ENCODE measurements around the gene ELAVL3.

The ELAVL3 gene

GRCh38 chr19:11499220-11499726 is 18.4 kb upstream of the ELAVL3 start:
- CTCF ChIA-PET = no interaction called here
- H3K27ac Mint-ChIP-seq = no peak overlapping the region
- H3K27me3 Mint-ChIP-seq = no peaks in the 10 kb centered on the region
- H3K4me1 Mint-ChIP-seq = peaks cover 4% of the 10 kb centered on the region
- no peaks in the 10 kb centered on the region for H3K9me3 Mint-ChIP-seq
- H3K4me3 Mint-ChIP-seq = no peak overlapping the region
- DNase-seq = no peak
- peaks cover 24% of the 10 kb centered on the region for H3K36me3 Mint-ChIP-seq

- H3K27me3 Mint-ChIP-seq = no peaks in the 10 kb centered on the region
- CTCF ChIA-PET = interaction anchor here (0.6 to 2.5 kb wide), 4 partner anchors 14 to 91 kb away, joined by 3 to 10 read pairs (median 3); no protein-coding TSS in a partner anchor
Measured at GRCh38 chr19:11496391-11497163, 15.7 kb upstream of the ELAVL3 start.

GRCh38 chr19:11495885-11496284 is 15.0 kb upstream of the ELAVL3 start:
- Mint-ChIP-seq H3K9me3 (no peaks in the 10 kb centered on the region), H3K27me3 (no peaks in the 10 kb centered on the region), H3K27ac (peak overlapping the region; percentile 49), H3K36me3 (peaks cover 23% of the 10 kb centered on the region), H3K4me1 (no peaks in the 10 kb centered on the region), H3K4me3 (no peak overlapping the region)
- CTCF ChIA-PET = interaction anchor here (0.6 to 2.5 kb wide), 4 partner anchors 13 to 92 kb away, joined by 3 to 10 read pairs (median 3); no protein-coding TSS in a partner anchor
- DNase-seq = no peak

More at GRCh38 chr19:11496391-11497163, 15.7 kb upstream of the ELAVL3 start:
- DNase-seq = peak; percentile 72
- Mint-ChIP-seq H3K27ac (no peak overlapping the region), H3K4me1 (no peaks in the 10 kb centered on the region), H3K36me3 (peaks cover 23% of the 10 kb centered on the region), H3K9me3 (no peaks in the 10 kb centered on the region), H3K4me3 (no peak overlapping the region)

GRCh38 chr19:11495481-11495880 is 14.6 kb upstream of the ELAVL3 start:
- Mint-ChIP-seq H3K4me3 (no peak overlapping the region), H3K4me1 (no peaks in the 10 kb centered on the region), H3K9me3 (no peaks in the 10 kb centered on the region), H3K27me3 (no peaks in the 10 kb centered on the region), H3K27ac (no peak overlapping the region), H3K36me3 (peaks cover 24% of the 10 kb centered on the region)
- DNase-seq = no peak
- CTCF ChIA-PET = interaction anchor here (1.1 to 2.5 kb wide), 3 partner anchors 13 to 92 kb away, joined by 3 to 10 read pairs (median 3); no protein-coding TSS in a partner anchor

GRCh38 chr19:11494634-11495285 is 13.9 kb upstream of the ELAVL3 start:
- CTCF ChIA-PET = interaction anchor here (1.1 to 2.5 kb wide), 4 partner anchors 12 to 93 kb away, joined by 3 to 10 read pairs (median 4); no protein-coding TSS in a partner anchor
- Mint-ChIP-seq H3K36me3 (peaks cover 25% of the 10 kb centered on the region), H3K4me3 (no peak overlapping the region), H3K4me1 (no peaks in the 10 kb centered on the region), H3K27ac (no peak overlapping the region), H3K27me3 (no peaks in the 10 kb centered on the region), H3K9me3 (no peaks in the 10 kb centered on the region)
- no peak for DNase-seq

- CTCF ChIA-PET = no interaction called here
- peaks cover 27% of the 10 kb centered on the region for H3K36me3 Mint-ChIP-seq
- H3K4me3 Mint-ChIP-seq = no peak overlapping the region
- no peak for DNase-seq
- no peaks in the 10 kb centered on the region for H3K9me3 Mint-ChIP-seq
- H3K27me3 Mint-ChIP-seq = no peaks in the 10 kb centered on the region
- H3K27ac Mint-ChIP-seq = no peak overlapping the region
- peaks cover 4% of the 10 kb centered on the region for H3K4me1 Mint-ChIP-seq
Measured at GRCh38 chr19:11489378-11489777, 8.5 kb upstream of the ELAVL3 start.

GRCh38 chr19:11486661-11487503 is 6.0 kb upstream of the ELAVL3 start:
- no peak for DNase-seq
- H3K4me3 Mint-ChIP-seq = no peak overlapping the region
- no peak overlapping the region for H3K27ac Mint-ChIP-seq
- H3K4me1 Mint-ChIP-seq = peaks cover 18% of the 10 kb centered on the region
- H3K36me3 Mint-ChIP-seq = peaks cover 31% of the 10 kb centered on the region
- CTCF ChIA-PET = no interaction called here
- no peaks in the 10 kb centered on the region for H3K9me3 Mint-ChIP-seq
- peaks cover 13% of the 10 kb centered on the region for H3K27me3 Mint-ChIP-seq

GRCh38 chr19:11485245-11485837 is 4.5 kb upstream of the ELAVL3 start:
- Mint-ChIP-seq H3K27ac (no peak overlapping the region), H3K36me3 (peaks cover 24% of the 10 kb centered on the region), H3K4me1 (peaks cover 28% of the 10 kb centered on the region), H3K4me3 (no peak overlapping the region), H3K9me3 (no peaks in the 10 kb centered on the region), H3K27me3 (peaks cover 28% of the 10 kb centered on the region)
- DNase-seq = no peak
- CTCF ChIA-PET = interaction anchor here (0.6 to 1.2 kb wide), 2 partner anchors 27 to 105 kb away, joined by 3 to 4 read pairs; no protein-coding TSS in a partner anchor

GRCh38 chr19:11483366-11484111 is 2.7 kb upstream of the ELAVL3 start:
- no peak overlapping the region for H3K27ac Mint-ChIP-seq
- no peaks in the 10 kb centered on the region for H3K9me3 Mint-ChIP-seq
- no peak overlapping the region for H3K4me3 Mint-ChIP-seq
- H3K27me3 Mint-ChIP-seq = peaks cover 46% of the 10 kb centered on the region
- no peak for DNase-seq
- CTCF ChIA-PET = interaction anchor here (0.6 to 2.0 kb wide), 20 partner anchors 8 to 357 kb away, joined by 3 to 19 read pairs (median 4); partner anchors contain the start of genes ELOF1, EPOR, ODAD3 and PRKCSH
- peaks cover 33% of the 10 kb centered on the region for H3K4me1 Mint-ChIP-seq
- peaks cover 21% of the 10 kb centered on the region for H3K36me3 Mint-ChIP-seq

- CTCF ChIA-PET = interaction anchor here (0.6 to 2.0 kb wide), 24 partner anchors 9 to 356 kb away, joined by 3 to 19 read pairs (median 4); partner anchors contain the start of genes ELOF1, EPOR, ODAD3 and PRKCSH
- peaks cover 33% of the 10 kb centered on the region for H3K4me1 Mint-ChIP-seq
- H3K36me3 Mint-ChIP-seq = peaks cover 21% of the 10 kb centered on the region
- no peaks in the 10 kb centered on the region for H3K9me3 Mint-ChIP-seq
- peak overlapping the region; percentile 29 for H3K27ac Mint-ChIP-seq
- H3K27me3 Mint-ChIP-seq = peaks cover 56% of the 10 kb centered on the region
- peak overlapping the region; percentile 54 for H3K4me3 Mint-ChIP-seq
- peak; percentile 89 for DNase-seq
Measured at GRCh38 chr19:11482384-11483050, 1.7 kb upstream of the ELAVL3 start.

- Mint-ChIP-seq H3K4me3 (peak overlapping the region; percentile 54), H3K27me3 (peaks cover 63% of the 10 kb centered on the region), H3K9me3 (no peaks in the 10 kb centered on the region), H3K36me3 (peaks cover 18% of the 10 kb centered on the region), H3K27ac (peak overlapping the region; percentile 52), H3K4me1 (peaks cover 33% of the 10 kb centered on the region)
- CTCF ChIA-PET = interaction anchor here (0.6 to 2.0 kb wide), 17 partner anchors 9 to 355 kb away, joined by 3 to 19 read pairs (median 4); partner anchors contain the start of genes ELOF1, EPOR, SWSAP1 and TSPAN16
- peak; percentile 84 for DNase-seq
Measured at GRCh38 chr19:11481534-11482383, 913 bp upstream of the ELAVL3 start.

Measured in activated naive CD4-positive, alpha-beta T cell treated with anti-CD3 and anti-CD28 coated beads, Interleukin-2, amount 10 ng/mL, durations not matched to agents 7 days and 5 days (primary cell).